Lung (tissue), 12 donors: ENCODE results near the gene MPG. TPM values are rescaled to one million over a fixed set of nuclear protein-coding genes. Genes with fewer than 3 reads are reported as not detected.

ENCODE experiments used
- ATAC-seq: fragments of 200-7000 bp; cut with Tn5 transposase; one replicate; pipeline ENCODE4 v1.9.1; 2020; ENCODE audit warnings: moderate number of reproducible peaks; ENCODE audit not compliant: insufficient read depth, low FRiP score
- DNase-seq, 3 donors: peaks; one replicate each; pipeline ENCODE4 v3.0.0-alpha.2; 2013 to 2017
- H3K27ac ChIP-seq, 2 donors: one replicate each; pipeline ENCODE4 v1.5.1; 2013; ENCODE audit warnings: mild to moderate bottlenecking in 2 of 2, moderate library complexity in 2 of 2, control low read depth in 1 of 2, inconsistent platforms in 1 of 2, low read depth in 1 of 2, low read length in 1 of 2
- H3K27me3 ChIP-seq, 3 donors: one replicate each; pipeline ENCODE4 v1.5.1; 2013; ENCODE audit warnings: low read length in 2 of 3; ENCODE audit not compliant: control insufficient read depth in 3 of 3, insufficient read depth in 3 of 3
- H3K36me3 ChIP-seq, 4 donors: one replicate each; pipeline ENCODE4 v1.5.1; 2013; ENCODE audit warnings: low read length in 4 of 4, mild to moderate bottlenecking in 1 of 4, moderate library complexity in 1 of 4; ENCODE audit not compliant: control insufficient read depth in 4 of 4, insufficient read depth in 4 of 4
- H3K4me1 ChIP-seq, 5 donors: one replicate each; pipeline ENCODE4 v1.5.1; 2013; ENCODE audit warnings: low read length in 5 of 5, mild to moderate bottlenecking in 2 of 5, moderate library complexity in 1 of 5; ENCODE audit not compliant: control insufficient read depth in 5 of 5, insufficient read depth in 5 of 5
- H3K4me3 ChIP-seq: one replicate; pipeline ENCODE4 v1.5.1; 2013; ENCODE audit warnings: mild to moderate bottlenecking, control low read depth, moderate library complexity
- H3K9ac ChIP-seq, 2 donors: one replicate each; pipeline ENCODE4 v1.5.1; 2013; ENCODE audit warnings: low read length in 2 of 2, control low read depth in 1 of 2; ENCODE audit not compliant: insufficient read depth in 1 of 2
- H3K9me3 ChIP-seq, 4 donors: one replicate each; pipeline ENCODE4 v1.5.1; 2013; ENCODE audit warnings: low read length in 3 of 4, mild to moderate bottlenecking in 1 of 4, moderate library complexity in 1 of 4; ENCODE audit not compliant: control insufficient read depth in 4 of 4, insufficient read depth in 3 of 4
- WGBS, 2 donors: extraction: QIAGEN DNeasy Blood & Tissue Kit; methylation state at CpG; one replicate each; pipeline ENCODE4 v1.1.7; 2013; 5-methylcytosine and 5-hydroxymethylcytosine counted together
- polyA plus RNA-seq, 2 donors: library from polyadenylated mRNA; stranded (reverse); fragments of 200-250 nt; gene quantifications; one replicate each; pipeline ENCODE4 v1.2.1, GENCODE V29; 2013
- total RNA-seq, 2 donors: library from RNA; depleted of rRNA in 1 of 2; stranded (reverse); fragments of >200 nt in 1 of 2; gene quantifications; one replicate each; pipeline ENCODE4 v1.2.1, GENCODE V29; 2014 to 2021
- TF ChIP-seq, protein P1 (sequence below): IDR thresholded peaks from 2 replicates; pipeline ENCODE4 v1.5.1; 2012; ENCODE audit warnings: mild to moderate bottlenecking; ENCODE audit errors: control extremely low read depth, extremely low read depth
- donor health status: control.
- donor health status: control.
- donor health status: Bipolar disorder and iron deficiency.
- donor health status: healthy.
- donor health status: DM: yes; HTN: yes; CAD: no.

Gene MPG
- total and polyA plus RNA-seq, 4 donors = 61.1 to 101 (median 79.6) TPM

DNA sequence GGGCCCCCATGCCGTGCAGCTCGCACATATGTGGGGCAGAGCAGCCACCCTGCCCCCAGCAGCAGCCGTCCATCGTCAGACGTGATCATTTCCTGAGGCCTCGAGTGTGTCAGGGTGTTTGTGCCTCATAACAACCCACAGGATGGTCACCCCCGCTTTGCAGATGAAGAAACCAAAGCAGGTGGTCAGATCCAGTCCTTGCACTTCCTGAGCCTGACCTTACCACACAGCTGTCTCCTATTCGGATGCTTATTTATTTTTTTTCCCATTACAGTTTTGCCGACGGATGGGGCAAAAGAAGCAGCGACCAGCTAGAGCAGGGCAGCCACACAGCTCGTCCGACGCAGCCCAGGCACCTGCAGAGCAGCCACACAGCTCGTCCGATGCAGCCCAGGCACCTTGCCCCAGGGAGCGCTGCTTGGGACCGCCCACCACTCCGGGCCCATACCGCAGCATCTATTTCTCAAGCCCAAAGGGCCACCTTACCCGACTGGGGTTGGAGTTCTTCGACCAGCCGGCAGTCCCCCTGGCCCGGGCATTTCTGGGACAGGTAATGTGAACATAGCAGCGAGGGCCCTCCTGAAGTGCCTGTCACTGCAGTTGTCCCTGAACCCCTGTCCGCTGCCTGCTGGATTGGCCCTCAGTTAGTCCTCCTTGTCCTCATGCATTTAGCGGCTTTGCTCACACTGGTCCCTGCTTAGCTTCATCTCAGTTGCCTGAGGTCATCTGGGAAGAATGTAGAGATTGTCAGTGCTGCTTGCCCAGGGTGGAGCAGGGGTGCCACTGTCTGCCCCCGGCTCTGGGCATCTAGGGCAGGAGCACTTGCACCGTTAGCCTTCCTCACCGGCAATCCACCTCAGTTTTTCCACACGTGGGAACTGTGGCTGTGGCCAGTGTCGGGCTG, 1.4 kb downstream of the MPG start:
- peak overlapping the region in 1 of 2 donors; percentile 96 for H3K27ac ChIP-seq
- ATAC-seq (no peak), DNase-seq (no peak)
- H3K9ac ChIP-seq = no peak overlapping the region
- H3K27me3 ChIP-seq = no peaks in the 10 kb centered on the region
- peaks cover 0 to 20% (median 2%) of the 10 kb centered on the region in 4 donors for H3K36me3 ChIP-seq
- H3K4me3 ChIP-seq = peak overlapping the region; percentile 81
- no peaks in the 10 kb centered on the region for H3K9me3 ChIP-seq
- peaks cover 9 to 40% (median 23%) of the 10 kb centered on the region in 5 donors for H3K4me1 ChIP-seq
- 60 to 74% methylated on average over 32 of the region's 32 CpGs for WGBS, 2 donors
- TF ChIP-seq, protein P1, sequence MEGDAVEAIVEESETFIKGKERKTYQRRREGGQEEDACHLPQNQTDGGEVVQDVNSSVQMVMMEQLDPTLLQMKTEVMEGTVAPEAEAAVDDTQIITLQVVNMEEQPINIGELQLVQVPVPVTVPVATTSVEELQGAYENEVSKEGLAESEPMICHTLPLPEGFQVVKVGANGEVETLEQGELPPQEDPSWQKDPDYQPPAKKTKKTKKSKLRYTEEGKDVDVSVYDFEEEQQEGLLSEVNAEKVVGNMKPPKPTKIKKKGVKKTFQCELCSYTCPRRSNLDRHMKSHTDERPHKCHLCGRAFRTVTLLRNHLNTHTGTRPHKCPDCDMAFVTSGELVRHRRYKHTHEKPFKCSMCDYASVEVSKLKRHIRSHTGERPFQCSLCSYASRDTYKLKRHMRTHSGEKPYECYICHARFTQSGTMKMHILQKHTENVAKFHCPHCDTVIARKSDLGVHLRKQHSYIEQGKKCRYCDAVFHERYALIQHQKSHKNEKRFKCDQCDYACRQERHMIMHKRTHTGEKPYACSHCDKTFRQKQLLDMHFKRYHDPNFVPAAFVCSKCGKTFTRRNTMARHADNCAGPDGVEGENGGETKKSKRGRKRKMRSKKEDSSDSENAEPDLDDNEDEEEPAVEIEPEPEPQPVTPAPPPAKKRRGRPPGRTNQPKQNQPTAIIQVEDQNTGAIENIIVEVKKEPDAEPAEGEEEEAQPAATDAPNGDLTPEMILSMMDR = no peak

DNA sequence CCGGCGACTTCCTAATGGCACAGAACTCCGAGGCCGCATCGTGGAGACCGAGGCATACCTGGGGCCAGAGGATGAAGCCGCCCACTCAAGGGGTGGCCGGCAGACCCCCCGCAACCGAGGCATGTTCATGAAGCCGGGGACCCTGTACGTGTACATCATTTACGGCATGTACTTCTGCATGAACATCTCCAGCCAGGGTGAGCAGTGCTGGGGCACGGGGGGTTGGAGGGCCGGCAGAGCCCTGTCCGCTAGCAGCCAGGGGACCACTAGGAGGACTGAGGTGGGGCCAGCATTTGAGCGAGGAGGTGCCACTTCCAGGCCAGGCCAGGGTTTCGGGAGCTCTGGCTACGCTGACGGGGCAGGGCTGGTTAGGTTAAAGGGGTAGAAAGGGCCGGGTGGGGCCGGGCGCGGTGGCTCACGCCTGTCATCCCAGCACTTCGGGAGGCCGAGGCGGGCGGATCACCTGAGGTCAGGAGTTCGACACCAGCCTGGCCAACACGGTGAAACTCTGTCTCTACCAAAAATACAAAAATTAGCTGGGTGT, 5.1 kb downstream of the MPG start:
- 95 to 96% methylated on average over 30 to 31 of the region's 31 CpGs for WGBS, 2 donors
- Histone ChIP-seq H3K27ac (peak overlapping the region in 1 of 2 donors; percentile 29), H3K4me3 (no peak overlapping the region), H3K27me3 (no peaks in the 10 kb centered on the region), H3K9me3 (no peaks in the 10 kb centered on the region), H3K9ac (no peak overlapping the region), H3K4me1 (peaks cover 0 to 33% (median 0%) of the 10 kb centered on the region in 5 donors), H3K36me3 (peaks cover 0 to 40% (median 14%) of the 10 kb centered on the region in 4 donors)
- TF ChIP-seq, protein P1 = no peak
- ATAC-seq = no peak
- DNase-seq = no peak

DNA sequence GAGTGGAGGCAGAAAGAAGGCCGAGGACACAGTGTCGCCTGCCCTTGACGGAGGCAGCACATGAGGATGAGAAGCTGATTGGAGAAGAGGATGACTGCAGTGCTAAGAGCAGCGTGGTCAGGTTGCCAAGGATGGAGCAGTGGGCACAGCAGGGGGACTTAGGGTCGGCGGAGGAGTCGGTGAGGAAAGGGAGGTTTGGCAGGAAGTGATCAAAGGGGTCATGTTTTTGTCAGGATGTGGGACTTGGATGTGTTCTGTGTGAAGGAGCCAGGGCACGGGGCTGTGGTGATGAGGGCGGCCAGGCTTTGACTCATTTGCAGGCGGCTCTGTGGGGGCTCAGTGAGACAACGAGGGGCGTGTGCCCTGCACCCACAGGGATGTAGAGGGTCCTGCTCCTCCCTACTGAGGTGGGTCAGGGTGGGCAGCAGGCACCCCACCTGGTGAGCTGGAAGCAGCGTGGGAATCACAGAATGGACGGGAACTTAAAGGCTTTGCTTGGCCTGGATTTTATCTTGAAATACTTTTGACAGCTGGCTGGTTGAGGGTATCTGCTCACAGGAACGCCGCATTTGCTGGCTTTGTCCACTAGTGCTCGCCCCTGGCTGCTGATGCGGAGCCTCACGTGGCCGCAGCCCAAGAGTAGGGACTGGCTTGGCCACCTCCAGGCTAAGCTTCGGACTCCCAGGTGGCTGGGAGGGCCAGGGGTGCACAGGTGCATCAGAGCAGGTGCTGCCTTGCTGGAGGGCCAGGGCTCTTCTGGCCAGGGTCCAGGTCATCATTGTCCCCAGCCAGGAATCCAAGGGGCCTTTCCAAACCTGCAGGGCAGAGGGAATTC, 6.0 kb downstream of the MPG start:
- peaks cover 0 to 29% (median 0%) of the 10 kb centered on the region in 5 donors for H3K4me1 ChIP-seq
- H3K36me3 ChIP-seq = peaks cover 0 to 48% (median 19%) of the 10 kb centered on the region in 4 donors
- no peak overlapping the region for H3K4me3 ChIP-seq
- no peak for DNase-seq
- no peak for ATAC-seq
- H3K27ac ChIP-seq = peak overlapping the region in 1 of 2 donors; percentile 87
- H3K9ac ChIP-seq = no peak overlapping the region
- no peaks in the 10 kb centered on the region for H3K27me3 ChIP-seq
- TF ChIP-seq, protein P1 = no peak
- WGBS, 2 donors = 52 to 59% methylated on average over 21 of the region's 21 CpGs
- no peaks in the 10 kb centered on the region for H3K9me3 ChIP-seq
